Calu3 (cell line): ENCODE data around the gene PDIA5. TPM values are rescaled to one million over a fixed set of nuclear protein-coding genes. Genes with fewer than 3 reads are reported as not detected.
"Not testable (repeated sequence)": the region's sequence is repeated elsewhere in the genome, so short reads cannot be mapped to it uniquely, and the experiment has no call there.

Experiments
- BruUV-seq: library from RNA; stranded (reverse); fragments of 400-500 nt; replicated peaks from 2 replicates; lab custom pipeline; 2021; lab: Mats Ljungman, UMichigan
- CTCF ChIA-PET: fragments of 300-600 bp; sonication (Branson Sonifier 250); formaldehyde crosslinking; loops from one replicate; lab custom pipeline; 2022; ENCODE audit warnings: antibody characterized with exemption; lab: Charles Lee
- DNase-seq: peaks from one replicate; pipeline ENCODE4 v3.0.0; 2022
- H3K27ac Mint-ChIP-seq: one replicate; pipeline ENCODE4 v1.8.0; 2022; ENCODE audit warnings: mixed read lengths; ENCODE audit not compliant: unreplicated experiment
- H3K27me3 Mint-ChIP-seq: one replicate; pipeline ENCODE4 v1.8.0; 2022; ENCODE audit warnings: mixed read lengths; ENCODE audit not compliant: unreplicated experiment
- H3K36me3 Mint-ChIP-seq: one replicate; pipeline ENCODE4 v1.8.0; 2022; ENCODE audit warnings: mild to moderate bottlenecking, moderate library complexity, mixed read lengths; ENCODE audit not compliant: insufficient read depth, unreplicated experiment
- H3K4me1 Mint-ChIP-seq: one replicate; pipeline ENCODE4 v1.8.0; 2022; ENCODE audit warnings: mild to moderate bottlenecking, low read depth, mixed read lengths; ENCODE audit not compliant: unreplicated experiment
- H3K4me3 Mint-ChIP-seq: one replicate; pipeline ENCODE4 v1.8.0; 2022; ENCODE audit warnings: mild to moderate bottlenecking, low read depth, moderate library complexity, mixed read lengths; ENCODE audit not compliant: unreplicated experiment
- H3K9me3 Mint-ChIP-seq: one replicate; pipeline ENCODE4 v1.8.0; 2022; ENCODE audit warnings: low read depth, mixed read lengths; ENCODE audit not compliant: unreplicated experiment
- CTCF ChIP-seq: fragments of 200-600 bp; IDR thresholded peaks from one replicate; pipeline ENCODE4 v1.8.0; 2022; ENCODE audit warnings: antibody characterized with exemption; ENCODE audit not compliant: unreplicated experiment
- intact Hi-C: fragments of 100-400 bp; cut with micrococcal nuclease; formaldehyde crosslinking; loops from one replicate; pipeline ENCODE4 v1.10.0; 2022; ENCODE audit not compliant: unreplicated experiment
- total RNA-seq: library from RNA; stranded (reverse); gene quantifications from 2 replicates; pipeline ENCODE4 v1.2.3, GENCODE V29; 2022

The PDIA5 gene
- total RNA-seq, 1 experiment from 2014 or later = 31.6 TPM

GRCh38 chr3:123151251-123151705 lies 84.5 kb downstream of the PDIA5 start:
- Mint-ChIP-seq H3K36me3 (peaks cover 6% of the 10 kb centered on the region), H3K4me3 (no peak overlapping the region), H3K9me3 (no peaks in the 10 kb centered on the region), H3K4me1 (no peaks in the 10 kb centered on the region), H3K27me3 (no peaks in the 10 kb centered on the region), H3K27ac (no peak overlapping the region)
- intact Hi-C loops = no loop called here
- TF ChIP-seq CTCF = no peak
- no TSS peak for BruUV-seq
- CTCF ChIA-PET = no interaction called here
- no peak for DNase-seq

- H3K27ac Mint-ChIP-seq, CTCF ChIA-PET, H3K9me3 Mint-ChIP-seq, DNase-seq, BruUV-seq, intact Hi-C loops, H3K27me3 Mint-ChIP-seq, H3K4me1 Mint-ChIP-seq, H3K4me3 Mint-ChIP-seq, H3K36me3 Mint-ChIP-seq: not testable (repeated sequence)
These were observed 85.1 kb downstream of the PDIA5 start for GRCh38 chr3:123151853-123152420.

- intact Hi-C loops = no loop called here
- no peak overlapping the region for H3K4me3 Mint-ChIP-seq
- H3K9me3 Mint-ChIP-seq = no peaks in the 10 kb centered on the region
- no TSS peak for BruUV-seq
- no peak for TF ChIP-seq CTCF
- H3K27me3 Mint-ChIP-seq = no peaks in the 10 kb centered on the region
- no peak overlapping the region for H3K27ac Mint-ChIP-seq
- no peak for DNase-seq
- peaks cover 6% of the 10 kb centered on the region for H3K36me3 Mint-ChIP-seq
- CTCF ChIA-PET = no interaction called here
- H3K4me1 Mint-ChIP-seq = no peaks in the 10 kb centered on the region
These were observed 85.9 kb downstream of the PDIA5 start for GRCh38 chr3:123152687-123153086.

GRCh38 chr3:123153125-123154019 lies 86.5 kb downstream of the PDIA5 start:
- TF ChIP-seq CTCF = no peak
- Mint-ChIP-seq H3K27me3 (no peaks in the 10 kb centered on the region), H3K27ac (no peak overlapping the region), H3K9me3 (no peaks in the 10 kb centered on the region), H3K36me3 (peaks cover 10% of the 10 kb centered on the region), H3K4me1 (peaks cover 6% of the 10 kb centered on the region), H3K4me3 (no peak overlapping the region)
- CTCF ChIA-PET = no interaction called here
- no TSS peak for BruUV-seq
- no peak for DNase-seq
- intact Hi-C loops = no loop called here
